K562 (cell line): ENCODE measurements around the gene GPR25. TPM values are rescaled to one million over a fixed set of nuclear protein-coding genes. Genes with fewer than 3 reads are reported as not detected.

Experiments used
- ATAC-seq: fragments of 200-7000 bp; cut with Tn5 transposase; 3 replicates; pipeline ENCODE4 v1.9.1; 2020; ENCODE audit warnings: moderate library complexity
- BruUV-seq: library from RNA; stranded (reverse); fragments of 400-500 nt; replicated peaks from 2 replicates; lab custom pipeline; 2021; lab: Mats Ljungman, UMichigan
- CTCF ChIA-PET: fragments of 300-600 bp; formaldehyde crosslinking; extraction: SDS; loops from one replicate; lab custom pipeline; 2021; ENCODE audit warnings: low intra/inter-chr PET ratio; lab: Yijun Ruan, JAX
- POLR2A ChIA-PET: fragments of 300-600, 350-650 bp; sonication (Branson Sonifier 250); formaldehyde crosslinking; extraction: SDS; loops from one replicate; lab custom pipeline; 2021; ENCODE audit warnings: antibody characterized with exemption, inconsistent platforms; lab: Yijun Ruan, JAX
- DNase-seq, 4 experiments: peaks; one replicate each; pipeline versions ENCODE4 v3.0.0 to v3.0.0-alpha.2; 2011 to 2018; ENCODE audit warnings: low spot score in 3 of 4, mixed read lengths in 3 of 4; ENCODE audit errors: extremely low read depth in 1 of 4
- FAIRE-seq: peaks from 2 replicates; lab custom pipeline; 2011; peaks lifted over from hg19 to GRCh38; lab: Jason Lieb, UNC
- H2AFZ ChIP-seq: 2 replicates; pipeline ENCODE4 v1.6.0; 2011; ENCODE audit warnings: low read depth, low read length, control low read depth, inconsistent platforms
- H3K27ac ChIP-seq: fragments of 200-600 bp; 3 replicates; pipeline ENCODE4 v1.8.0; 2011; ENCODE audit warnings: low read depth, mild to moderate bottlenecking, control low read depth, inconsistent platforms, low read length, moderate library complexity, mixed read lengths; ENCODE audit errors: extremely low read depth
- H3K27me3 ChIP-seq, 2 experiments: fragments of 300-600 bp in 1 of 2; 2 replicates in 1 of 2; 3 replicates in 1 of 2; pipeline versions ENCODE4 v1.6.0 to v1.8.0; 2011; ENCODE audit warnings: inconsistent platforms in 2 of 2, low read length in 2 of 2, mild to moderate bottlenecking in 1 of 2, mixed read lengths in 1 of 2, moderate library complexity in 1 of 2; ENCODE audit not compliant: control insufficient read depth in 2 of 2, insufficient read depth in 2 of 2
- H3K36me3 ChIP-seq: fragments of 300-600 bp; 3 replicates; pipeline ENCODE4 v1.8.0; 2011; ENCODE audit warnings: mild to moderate bottlenecking, low read length, inconsistent platforms; ENCODE audit not compliant: control insufficient read depth, insufficient read depth
- H3K4me1 ChIP-seq, 2 experiments: fragments of 200-600 bp in 1 of 2; replicated peaks in 1 of 2; 2 replicates in 1 of 2; 3 replicates in 1 of 2; pipeline versions ENCODE4 v1.5.1 to v1.8.0; 2011; ENCODE audit warnings: inconsistent platforms in 2 of 2, low read length in 2 of 2, mild to moderate bottlenecking in 1 of 2, mixed read lengths in 1 of 2, moderate library complexity in 1 of 2; ENCODE audit not compliant: control insufficient read depth in 2 of 2, insufficient read depth in 2 of 2
- H3K4me2 ChIP-seq: 2 replicates; pipeline ENCODE4 v1.6.1; 2011; ENCODE audit warnings: low read length, control low read depth, inconsistent platforms, mixed read lengths; ENCODE audit not compliant: insufficient read depth
- H3K4me3 ChIP-seq: fragments of 200-600 bp; sonication (generic), shearing (Covaris generic); 2 replicates; pipeline ENCODE4 v1.5.1; 2016; ENCODE audit warnings: control low read depth, inconsistent platforms
- H3K79me2 ChIP-seq: fragments of 200-600 bp; 3 replicates; pipeline ENCODE4 v1.8.0; 2011; ENCODE audit warnings: low read length, inconsistent platforms; ENCODE audit not compliant: control insufficient read depth, insufficient read depth
- H3K9ac ChIP-seq, 2 experiments: 2 replicates each; pipeline versions ENCODE4 v1.6.0 to v1.6.1; 2011; ENCODE audit warnings: low read depth in 2 of 2, low read length in 2 of 2, control low read depth in 1 of 2, inconsistent platforms in 1 of 2, mild to moderate bottlenecking in 1 of 2, mixed read lengths in 1 of 2; ENCODE audit not compliant: insufficient read depth in 1 of 2
- H3K9me1 ChIP-seq: one replicate; pipeline ENCODE4 v1.6.0; 2011; ENCODE audit warnings: inconsistent platforms, mild to moderate bottlenecking, low read length, moderate library complexity; ENCODE audit not compliant: control insufficient read depth, insufficient read depth
- H3K9me3 ChIP-seq: replicated peaks from 2 replicates; pipeline ENCODE4 v1.5.1; 2011; ENCODE audit warnings: low read depth, low read length, inconsistent platforms; ENCODE audit not compliant: control insufficient read depth, insufficient read depth
- H4K20me1 ChIP-seq: replicated peaks from 2 replicates; pipeline ENCODE4 v1.6.1; 2011; ENCODE audit warnings: low read length, inconsistent platforms, mixed read lengths; ENCODE audit not compliant: control insufficient read depth, insufficient read depth
- HMBOX1 ChIP-seq: sonication (generic); IDR thresholded peaks from 2 replicates; pipeline ENCODE4 v1.6.1; 2016
- MTA1 ChIP-seq: fragments of 450-650 bp; IDR thresholded peaks from 2 replicates; pipeline ENCODE4 v1.6.1; 2017; ENCODE audit warnings: borderline replicate concordance
- RCOR1 ChIP-seq, 2 experiments: IDR thresholded peaks; 2 replicates each; pipeline ENCODE4 v1.6.1; 2012; ENCODE audit warnings: low read depth in 2 of 2, low read length in 2 of 2, borderline replicate concordance in 1 of 2, improper control_type of control experiment in 1 of 2
- WGBS: fragments of 100-300 bp; shearing (Covaris generic); methylation state at CpG from one replicate; pipeline ENCODE4 v1.1.6; 2016; ENCODE audit warnings: low coverage, mixed read lengths; ENCODE audit not compliant: insufficient coverage; ENCODE audit errors: missing lambda C conversion rate; 5-methylcytosine and 5-hydroxymethylcytosine counted together
- in situ Hi-C: fragments of 300-500 bp; cut with MboI; formaldehyde crosslinking; loops from 4 replicates; pipeline ENCODE4 v1.15.0; 2018; ENCODE audit warnings: inconsistent platforms, mixed read lengths
- intact Hi-C: fragments of 100-400 bp; cut with micrococcal nuclease; formaldehyde crosslinking; loops from 2 replicates; pipeline ENCODE4 v1.14.2; 2022
- polyA plus RNA-seq, 8 experiments: library from polyadenylated mRNA; depleted of rRNA in 4 of 8; stranded (reverse) in 5 of 8; unstranded in 3 of 8; fragments of >200 nt; fragmentation: Nextera tagmentation in 2 of 8; fragmentation: Illumina TruSeq in 1 of 8; extraction: Ambion mirVana in 2 of 8; extraction: Trizol in 1 of 8; gene quantifications; 2 replicates each; pipeline versions ENCODE4 v1.2.1 to v1.2.3, GENCODE V29; 2011 to 2014; ENCODE audit warnings: inconsistent platforms in 1 of 8, missing spikeins in 1 of 8
- total RNA-seq, 7 experiments: library from RNA; depleted of rRNA in 6 of 7; stranded (reverse); fragments of >200 nt in 6 of 7; fragmentation: Illumina TruSeq in 2 of 7; extraction: Trizol in 2 of 7; gene quantifications; 2 replicates each; pipeline versions ENCODE4 v1.2.1 to v1.2.3, GENCODE V29; 2011 to 2021; ENCODE audit warnings: low replicate concordance in 1 of 7
- TF ChIP-seq, protein P1 (sequence below): IDR thresholded peaks from 2 replicates; pipeline ENCODE4 v1.6.1; 2011; ENCODE audit not compliant: insufficient read length; ENCODE audit errors: extremely low read depth
- TF ChIP-seq, protein P2 (sequence below), 2 experiments: fragments of 450-650 bp; IDR thresholded peaks; 2 replicates each; pipeline ENCODE4 v1.6.1; 2016; ENCODE audit warnings: mild to moderate bottlenecking in 2 of 2, borderline replicate concordance in 1 of 2, low read depth in 1 of 2, moderate library complexity in 1 of 2
- TF ChIP-seq, protein P3 (sequence below): fragments of 450-650 bp; conservative IDR thresholded peaks from 2 replicates; pipeline ENCODE4 v1.6.1; 2016; ENCODE audit warnings: missing genetic modification characterization, low read depth, mild to moderate bottlenecking, missing compliant biosample characterization, moderate library complexity

The GPR25 gene
- total and polyA plus RNA-seq, 9 of the 15 experiments (the other 6 are each of a cell fraction or from before 2014, with no cell fraction given): not detected

DNA sequence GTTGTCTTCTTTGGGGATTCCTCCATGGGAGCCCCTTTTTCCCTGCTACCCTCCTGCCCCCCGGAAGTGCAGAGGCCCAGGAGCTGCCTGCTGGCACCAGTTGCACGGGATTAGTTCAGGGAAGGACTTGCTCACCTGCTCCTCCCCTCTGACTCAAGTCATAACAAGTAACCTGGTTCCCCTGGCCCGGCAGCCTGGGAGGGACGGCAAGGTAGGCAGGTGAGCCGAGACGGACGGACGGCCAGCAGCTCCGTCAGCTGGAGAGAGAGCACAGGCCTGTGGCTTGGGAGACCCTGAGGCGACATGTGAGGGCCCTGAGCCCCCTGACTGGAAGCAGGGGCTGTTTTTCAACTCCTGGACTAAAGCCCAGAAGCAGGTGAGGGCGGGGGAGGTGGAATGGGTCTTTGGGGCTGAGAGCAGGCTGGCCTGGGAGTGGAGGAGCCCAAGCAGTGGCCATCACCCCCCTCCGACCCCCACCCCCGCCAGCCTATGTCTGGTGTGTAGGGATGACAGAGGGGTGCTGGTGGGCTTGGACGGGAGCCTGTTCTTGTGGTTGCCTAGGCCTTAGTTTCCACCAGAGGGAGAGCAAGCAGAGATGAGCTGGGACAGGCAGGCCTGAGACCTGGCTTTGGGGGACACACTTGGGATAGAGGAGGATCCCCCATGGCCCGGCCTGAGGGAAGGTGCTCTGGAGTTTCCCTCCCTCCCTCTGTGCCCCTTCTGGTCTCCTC is 22.1 kb downstream of the GPR25 start, which contains the start of gene INAVA:
INAVA (plus strand) TSS at position 189 of the 731 bp plus-strand sequence. CDS start 3,501 bp downstream, outside the sequence.
- H3K4me2 ChIP-seq: no peak within 1 kb of the TSS
- H3K4me1 ChIP-seq: peaks cover 0 to 21% of the 10 kb centered on the region in 2 experiments; a peak in 1 of 5 replicates
- no peak within 1 kb of the TSS for H2AFZ ChIP-seq
- H3K9ac ChIP-seq: no peak within 1 kb of the TSS
- H3K9me1 ChIP-seq: no peaks in the 10 kb centered on the region
- intact Hi-C loops: no loop called here
- BruUV-seq: no TSS peak
- DNase-seq (no peak), FAIRE-seq (no peak), ATAC-seq (peak; percentile 8; the same call in 1 of the 3 replicates)
- no peak within 1 kb of the TSS for H3K27ac ChIP-seq
- H3K79me2 ChIP-seq: no peaks in the 10 kb centered on the region
- POLR2A ChIA-PET: interaction anchor here (0.6 kb wide), 3 partner anchors 16 to 337 kb away, joined by 3 read pairs; no protein-coding TSS in a partner anchor
- H4K20me1 ChIP-seq: peaks cover 21% of the 10 kb centered on the region; the same call in 1 of the 2 replicates
- WGBS: 3% methylated on average over 15 of the region's 15 CpGs
- peaks cover 59 to 88% of the 10 kb centered on the region in 2 experiments for H3K27me3 ChIP-seq
- in situ Hi-C loops: no loop called here
- CTCF ChIA-PET: no interaction called here
- H3K4me3 ChIP-seq: no peak within 1 kb of the TSS
- no peaks in the 10 kb centered on the region for H3K36me3 ChIP-seq
- H3K9me3 ChIP-seq: no peaks in the 10 kb centered on the region
- TF ChIP-seq, protein P1, sequence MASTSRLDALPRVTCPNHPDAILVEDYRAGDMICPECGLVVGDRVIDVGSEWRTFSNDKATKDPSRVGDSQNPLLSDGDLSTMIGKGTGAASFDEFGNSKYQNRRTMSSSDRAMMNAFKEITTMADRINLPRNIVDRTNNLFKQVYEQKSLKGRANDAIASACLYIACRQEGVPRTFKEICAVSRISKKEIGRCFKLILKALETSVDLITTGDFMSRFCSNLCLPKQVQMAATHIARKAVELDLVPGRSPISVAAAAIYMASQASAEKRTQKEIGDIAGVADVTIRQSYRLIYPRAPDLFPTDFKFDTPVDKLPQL: no peak
- TF ChIP-seq, protein P2, sequence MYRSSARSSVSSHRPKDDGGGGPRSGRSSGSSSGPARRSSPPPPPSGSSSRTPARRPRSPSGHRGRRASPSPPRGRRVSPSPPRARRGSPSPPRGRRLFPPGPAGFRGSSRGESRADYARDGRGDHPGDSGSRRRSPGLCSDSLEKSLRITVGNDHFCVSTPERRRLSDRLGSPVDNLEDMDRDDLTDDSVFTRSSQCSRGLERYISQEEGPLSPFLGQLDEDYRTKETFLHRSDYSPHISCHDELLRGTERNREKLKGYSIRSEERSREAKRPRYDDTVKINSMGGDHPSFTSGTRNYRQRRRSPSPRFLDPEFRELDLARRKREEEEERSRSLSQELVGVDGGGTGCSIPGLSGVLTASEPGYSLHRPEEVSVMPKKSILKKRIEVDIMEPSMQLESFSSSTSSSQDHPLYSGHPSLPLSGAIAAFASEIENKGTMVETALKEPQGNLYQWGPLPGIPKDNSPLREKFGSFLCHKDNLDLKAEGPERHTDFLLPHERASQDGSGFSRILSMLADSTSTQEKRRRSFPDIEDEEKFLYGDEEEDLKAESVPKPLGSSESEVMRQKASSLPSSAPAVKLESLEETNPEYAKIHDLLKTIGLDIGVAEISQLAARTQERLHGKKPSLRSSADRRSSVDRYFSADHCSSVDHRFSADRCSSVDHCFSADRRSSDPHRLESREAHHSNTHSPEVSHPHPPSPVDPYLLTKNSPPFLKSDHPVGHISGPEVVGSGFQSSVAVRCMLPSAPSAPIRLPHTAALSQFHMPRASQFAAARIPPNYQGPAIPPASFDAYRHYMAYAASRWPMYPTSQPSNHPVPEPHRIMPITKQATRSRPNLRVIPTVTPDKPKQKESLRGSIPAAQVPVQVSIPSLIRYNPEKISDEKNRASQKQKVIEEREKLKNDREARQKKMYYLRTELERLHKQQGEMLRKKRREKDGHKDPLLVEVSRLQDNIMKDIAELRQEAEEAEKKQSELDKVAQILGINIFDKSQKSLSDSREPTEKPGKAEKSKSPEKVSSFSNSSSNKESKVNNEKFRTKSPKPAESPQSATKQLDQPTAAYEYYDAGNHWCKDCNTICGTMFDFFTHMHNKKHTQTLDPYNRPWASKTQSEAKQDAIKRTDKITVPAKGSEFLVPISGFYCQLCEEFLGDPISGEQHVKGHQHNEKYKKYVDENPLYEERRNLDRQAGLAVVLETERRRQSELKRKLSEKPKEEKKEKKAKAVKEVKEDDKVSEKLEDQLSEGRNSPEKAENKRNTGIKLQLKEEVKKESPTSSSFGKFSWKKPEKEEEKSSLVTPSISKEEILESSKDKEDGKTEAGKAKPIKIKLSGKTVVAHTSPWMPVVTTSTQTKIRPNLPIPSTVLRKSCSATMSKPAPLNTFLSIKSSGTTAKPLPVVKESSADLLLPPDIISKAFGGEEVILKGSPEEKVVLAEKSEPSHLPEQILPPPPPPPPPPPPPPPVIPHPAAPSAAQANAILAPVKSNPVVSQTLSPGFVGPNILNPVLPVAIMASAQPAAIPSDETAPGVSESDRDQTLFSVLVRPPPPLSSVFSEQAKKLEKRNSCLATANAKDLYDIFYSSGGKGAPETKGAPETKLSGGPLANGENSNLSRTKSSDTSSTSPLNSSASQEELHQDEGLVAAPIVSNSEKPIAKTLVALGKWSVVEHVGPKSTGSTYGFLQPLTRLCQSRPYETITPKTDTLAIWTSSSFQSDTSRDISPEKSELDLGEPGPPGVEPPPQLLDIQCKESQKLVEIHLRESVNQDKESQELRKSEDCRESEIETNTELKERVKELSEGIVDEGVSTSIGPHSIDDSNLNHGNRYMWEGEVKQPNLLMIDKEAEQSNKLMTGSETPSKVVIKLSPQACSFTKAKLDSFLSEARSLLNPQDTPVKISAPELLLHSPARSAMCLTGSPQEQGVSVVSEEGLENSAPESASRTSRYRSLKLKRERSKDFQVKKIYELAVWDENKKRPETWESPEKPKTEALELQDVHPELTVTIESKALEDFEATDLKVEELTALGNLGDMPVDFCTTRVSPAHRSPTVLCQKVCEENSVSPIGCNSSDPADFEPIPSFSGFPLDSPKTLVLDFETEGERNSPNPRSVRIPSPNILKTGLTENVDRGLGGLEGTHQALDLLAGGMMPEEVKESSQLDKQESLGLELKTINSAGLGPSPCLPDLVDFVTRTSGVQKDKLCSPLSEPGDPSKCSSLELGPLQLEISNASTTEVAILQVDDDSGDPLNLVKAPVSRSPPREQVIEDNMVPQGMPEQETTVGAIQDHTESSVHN (IDR thresholded peaks at IDR 0.05; ENCODE audit: borderline replicate concordance in 1 of 2, low read depth in 1 of 2): no peak
- TF ChIP-seq MTA1: no peak
- no peak for TF ChIP-seq RCOR1 (IDR thresholded peaks at IDR 0.05; ENCODE audit: borderline replicate concordance in 1 of 2, low read depth in 2 of 2, low read length in 2 of 2)
- TF ChIP-seq, protein P3, sequence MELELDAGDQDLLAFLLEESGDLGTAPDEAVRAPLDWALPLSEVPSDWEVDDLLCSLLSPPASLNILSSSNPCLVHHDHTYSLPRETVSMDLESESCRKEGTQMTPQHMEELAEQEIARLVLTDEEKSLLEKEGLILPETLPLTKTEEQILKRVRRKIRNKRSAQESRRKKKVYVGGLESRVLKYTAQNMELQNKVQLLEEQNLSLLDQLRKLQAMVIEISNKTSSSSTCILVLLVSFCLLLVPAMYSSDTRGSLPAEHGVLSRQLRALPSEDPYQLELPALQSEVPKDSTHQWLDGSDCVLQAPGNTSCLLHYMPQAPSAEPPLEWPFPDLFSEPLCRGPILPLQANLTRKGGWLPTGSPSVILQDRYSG: no peak
- TF ChIP-seq HMBOX1: no peak
